ENCODE results near the gene GNPDA2. TPM values are rescaled to one million over a fixed set of nuclear protein-coding genes. Genes with fewer than 3 reads are reported as not detected.

GNPDA2 gene
- polyA plus RNA-seq, 3 donors: 2.4 to 5.7 (median 3.6) TPM

GRCh38 chr4:44701037-44701436 lies 25.3 kb downstream of the GNPDA2 start:
- no CpG with 5 or more reads among the region's 2 CpGs for WGBS (ENCODE audit: insufficient coverage)
- Mint-ChIP-seq H3K27me3 (ENCODE audit: low read depth in 3 of 3) (no peaks in the 10 kb centered on the region), H3K27ac (no peak overlapping the region), H3K36me3 (peaks cover 58 to 59% of the 10 kb centered on the region in 2 donors), H3K4me3 (no peak overlapping the region), H3K9me3 (no peaks in the 10 kb centered on the region), H3K4me1 (no peaks in the 10 kb centered on the region)
- H3K9ac ChIP-seq (ENCODE audit: insufficient read depth, low read length, poor library complexity, severe bottlenecking): no peak overlapping the region
- no peak overlapping the region for H2AFZ ChIP-seq (ENCODE audit: insufficient read depth, low read depth, low read length, poor library complexity, severe bottlenecking)
- intact Hi-C loops (cut with micrococcal nuclease): no loop called here
- no peaks in the 10 kb centered on the region for H3K9me3 ChIP-seq (replicated peaks in 1 of 2; ENCODE audit: control insufficient read depth in 1 of 2, insufficient read depth in 1 of 2, low read length in 2 of 2)
- no peak overlapping the region for H3K4me3 ChIP-seq (replicated peaks in 1 of 3; ENCODE audit: low read depth in 2 of 3, low read length in 3 of 3)
- no peak overlapping the region for H3K4me2 ChIP-seq (replicated peaks; ENCODE audit: extremely low read depth, low read length, poor library complexity, severe bottlenecking)
- H3K27ac ChIP-seq (ENCODE audit: low read depth in 1 of 2, low read length in 2 of 2): no peak overlapping the region
- H3K36me3 ChIP-seq (replicated peaks in 1 of 2; ENCODE audit: control insufficient read depth in 1 of 2, insufficient read depth in 2 of 2, low read length in 2 of 2): peaks cover 69 to 92% of the 10 kb centered on the region in 2 donors
- no peak for TF ChIP-seq CTCF (IDR thresholded peaks at IDR 0.05)
- H3K79me2 ChIP-seq (ENCODE audit: insufficient read depth, low read length): no peaks in the 10 kb centered on the region
- no peak for DNase-seq
- H4K20me1 ChIP-seq (ENCODE audit: insufficient read depth, low read length): no peaks in the 10 kb centered on the region
- H3K27me3 ChIP-seq (ENCODE audit: control insufficient read depth in 2 of 2, insufficient read depth in 2 of 2, low read length in 2 of 2): no peaks in the 10 kb centered on the region
- no peaks in the 10 kb centered on the region for H3K4me1 ChIP-seq (ENCODE audit: control insufficient read depth in 1 of 2, insufficient read depth in 2 of 2, low read length in 2 of 2)

DNA sequence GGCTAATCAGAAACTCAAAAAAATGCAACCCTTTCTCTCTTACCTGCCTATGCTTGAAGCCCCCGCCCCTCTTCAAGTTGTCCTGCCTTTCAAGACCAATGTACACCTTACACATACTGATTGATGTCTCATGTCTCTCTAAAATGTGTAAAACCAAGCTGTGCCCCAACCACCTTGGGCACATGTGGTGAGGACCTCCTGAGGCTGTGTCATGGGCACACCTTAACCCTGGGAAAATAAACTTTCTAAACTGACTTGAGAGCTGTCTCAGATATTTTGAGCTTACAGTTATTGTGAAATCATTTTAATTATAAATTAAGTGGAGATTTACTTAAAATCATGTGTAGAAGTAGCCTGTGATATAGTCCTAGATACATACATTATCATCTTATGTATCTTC lies 25.9 kb downstream of the GNPDA2 start:
- H4K20me1 ChIP-seq (ENCODE audit: insufficient read depth, low read length): no peaks in the 10 kb centered on the region
- no peaks in the 10 kb centered on the region for H3K79me2 ChIP-seq (ENCODE audit: insufficient read depth, low read length)
- H3K4me1 ChIP-seq (ENCODE audit: control insufficient read depth in 1 of 2, insufficient read depth in 2 of 2, low read length in 2 of 2): no peaks in the 10 kb centered on the region
- H3K4me3 ChIP-seq (replicated peaks in 1 of 3; ENCODE audit: low read depth in 2 of 3, low read length in 3 of 3): no peak overlapping the region
- H2AFZ ChIP-seq (ENCODE audit: insufficient read depth, low read depth, low read length, poor library complexity, severe bottlenecking): no peak overlapping the region
- no peak overlapping the region for H3K9ac ChIP-seq (ENCODE audit: insufficient read depth, low read length, poor library complexity, severe bottlenecking)
- Mint-ChIP-seq H3K36me3 (peaks cover 59 to 62% of the 10 kb centered on the region in 2 donors), H3K27ac (peak overlapping the region in 2 of 7 donors; percentile 5 to 40), H3K9me3 (no peaks in the 10 kb centered on the region), H3K27me3 (ENCODE audit: low read depth in 3 of 3) (no peaks in the 10 kb centered on the region), H3K4me3 (no peak overlapping the region), H3K4me1 (no peaks in the 10 kb centered on the region)
- no peak overlapping the region for H3K27ac ChIP-seq (ENCODE audit: low read depth in 1 of 2, low read length in 2 of 2)
- no peak for TF ChIP-seq CTCF (IDR thresholded peaks at IDR 0.05)
- intact Hi-C loops (cut with micrococcal nuclease): no loop called here
- no peaks in the 10 kb centered on the region for H3K27me3 ChIP-seq (ENCODE audit: control insufficient read depth in 2 of 2, insufficient read depth in 2 of 2, low read length in 2 of 2)
- H3K9me3 ChIP-seq (replicated peaks in 1 of 2; ENCODE audit: control insufficient read depth in 1 of 2, insufficient read depth in 1 of 2, low read length in 2 of 2): no peaks in the 10 kb centered on the region
- H3K36me3 ChIP-seq (replicated peaks in 1 of 2; ENCODE audit: control insufficient read depth in 1 of 2, insufficient read depth in 2 of 2, low read length in 2 of 2): peaks cover 73 to 95% of the 10 kb centered on the region in 2 donors
- no peak overlapping the region for H3K4me2 ChIP-seq (replicated peaks; ENCODE audit: extremely low read depth, low read length, poor library complexity, severe bottlenecking)
- WGBS (ENCODE audit: insufficient coverage): 100% methylated on average over 1 of the region's 1 CpG
- no peak for DNase-seq
